Astrocyte (in vitro differentiated cells and primary cell): Measurements from ENCODE around the gene GRM4.

Experiments used
- EZH2 ChIP-seq: IDR thresholded peaks from 2 replicates; pipeline ENCODE4 v1.6.1; 2012; ENCODE audit warnings: mild to moderate bottlenecking, low read length, inconsistent platforms; ENCODE audit not compliant: insufficient read depth
- TF ChIP-seq, protein P1 (sequence below): IDR thresholded peaks from 2 replicates; pipeline ENCODE4 v1.5.1; 2011; ENCODE audit warnings: low read depth, mild to moderate bottlenecking, inconsistent platforms, low read length, moderate library complexity; ENCODE audit not compliant: insufficient read depth

DNA sequence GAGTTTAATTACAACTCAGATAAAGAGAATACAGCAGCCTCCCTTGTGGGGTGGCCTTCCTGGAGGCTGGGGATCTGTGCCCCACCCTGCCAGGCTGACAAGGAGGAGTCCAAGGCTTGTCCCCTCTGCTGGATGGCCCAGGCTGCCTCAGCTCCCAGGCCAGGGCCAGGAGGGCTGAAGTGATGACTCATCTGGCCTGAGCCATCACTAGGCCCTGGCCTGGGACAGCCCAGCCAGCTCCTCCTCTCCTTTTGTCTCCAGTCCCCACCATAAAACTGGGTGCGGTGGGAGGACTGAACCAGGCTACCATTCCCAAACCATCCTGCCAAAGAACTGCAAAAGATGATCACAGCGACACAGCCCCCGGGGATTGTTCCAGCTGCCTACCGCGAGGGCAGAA lies 15.0 kb downstream of the GRM4 start:
- TF ChIP-seq, protein P1, sequence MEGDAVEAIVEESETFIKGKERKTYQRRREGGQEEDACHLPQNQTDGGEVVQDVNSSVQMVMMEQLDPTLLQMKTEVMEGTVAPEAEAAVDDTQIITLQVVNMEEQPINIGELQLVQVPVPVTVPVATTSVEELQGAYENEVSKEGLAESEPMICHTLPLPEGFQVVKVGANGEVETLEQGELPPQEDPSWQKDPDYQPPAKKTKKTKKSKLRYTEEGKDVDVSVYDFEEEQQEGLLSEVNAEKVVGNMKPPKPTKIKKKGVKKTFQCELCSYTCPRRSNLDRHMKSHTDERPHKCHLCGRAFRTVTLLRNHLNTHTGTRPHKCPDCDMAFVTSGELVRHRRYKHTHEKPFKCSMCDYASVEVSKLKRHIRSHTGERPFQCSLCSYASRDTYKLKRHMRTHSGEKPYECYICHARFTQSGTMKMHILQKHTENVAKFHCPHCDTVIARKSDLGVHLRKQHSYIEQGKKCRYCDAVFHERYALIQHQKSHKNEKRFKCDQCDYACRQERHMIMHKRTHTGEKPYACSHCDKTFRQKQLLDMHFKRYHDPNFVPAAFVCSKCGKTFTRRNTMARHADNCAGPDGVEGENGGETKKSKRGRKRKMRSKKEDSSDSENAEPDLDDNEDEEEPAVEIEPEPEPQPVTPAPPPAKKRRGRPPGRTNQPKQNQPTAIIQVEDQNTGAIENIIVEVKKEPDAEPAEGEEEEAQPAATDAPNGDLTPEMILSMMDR: no peak
- TF ChIP-seq EZH2: no peak
